NCI-H1930 (cell line): ENCODE measurements around the gene PRELP.

Experiments used
- DNase-seq, 2 experiments: peaks; one replicate each; lab custom pipeline; 2025; lab: John Stamatoyannopoulos, UW

Gene PRELP

DNA sequence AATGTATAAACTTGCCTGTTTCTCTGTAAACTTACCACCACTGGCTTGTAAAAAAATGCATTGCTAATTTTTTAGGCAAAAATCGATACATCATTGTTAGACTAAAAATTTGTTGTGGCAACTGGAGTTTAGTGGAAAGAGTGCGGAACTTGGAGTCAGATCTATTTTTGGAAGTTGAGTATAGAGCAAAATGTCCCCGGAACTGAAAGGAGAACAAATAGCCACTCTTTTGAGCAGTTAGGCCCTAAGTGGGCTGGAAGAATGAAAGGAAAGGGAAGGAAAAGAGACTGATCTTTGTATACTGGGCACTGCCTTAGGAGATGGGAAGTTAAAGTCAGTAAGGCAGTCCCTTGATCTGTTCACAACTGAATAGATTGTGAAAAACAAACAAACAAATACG, 48.5 kb downstream of the PRELP start:
- no peak for DNase-seq

- DNase-seq = no peak
Observed at GRCh38 chr1:203524824-203525223, 49.2 kb downstream of the PRELP start.

GRCh38 chr1:203525685-203526084, 50.1 kb downstream of the PRELP start:
- no peak for DNase-seq

GRCh38 chr1:203526130-203526529, 50.5 kb downstream of the PRELP start:
- no peak for DNase-seq

DNA sequence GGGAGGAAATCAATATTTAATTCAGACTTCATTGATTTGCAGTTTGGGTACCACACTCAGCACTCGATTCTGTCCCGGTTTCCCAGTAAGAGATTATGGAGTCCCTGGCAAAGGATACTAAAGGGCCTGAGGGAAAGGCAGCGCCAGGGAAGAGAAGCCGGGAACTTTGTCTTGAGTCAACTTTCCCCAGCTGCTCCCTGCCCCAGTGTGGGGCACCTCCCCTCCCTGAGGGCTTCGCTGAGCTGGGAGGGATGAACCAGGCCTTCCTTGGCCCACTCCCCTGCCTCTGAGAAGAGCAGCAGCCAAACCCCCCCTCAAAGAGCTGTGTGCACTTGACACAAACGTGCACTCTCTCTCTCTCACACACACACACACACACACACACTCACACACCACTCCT, 51.0 kb downstream of the PRELP start:
- DNase-seq = no peak

- DNase-seq = no peak
Observed at GRCh38 chr1:203527013-203527412, 51.4 kb downstream of the PRELP start.

GRCh38 chr1:203528063-203528462, 52.5 kb downstream of the PRELP start:
- DNase-seq = no peak

GRCh38 chr1:203528976-203529835, 53.6 kb downstream of the PRELP start:
- no peak for DNase-seq

DNA sequence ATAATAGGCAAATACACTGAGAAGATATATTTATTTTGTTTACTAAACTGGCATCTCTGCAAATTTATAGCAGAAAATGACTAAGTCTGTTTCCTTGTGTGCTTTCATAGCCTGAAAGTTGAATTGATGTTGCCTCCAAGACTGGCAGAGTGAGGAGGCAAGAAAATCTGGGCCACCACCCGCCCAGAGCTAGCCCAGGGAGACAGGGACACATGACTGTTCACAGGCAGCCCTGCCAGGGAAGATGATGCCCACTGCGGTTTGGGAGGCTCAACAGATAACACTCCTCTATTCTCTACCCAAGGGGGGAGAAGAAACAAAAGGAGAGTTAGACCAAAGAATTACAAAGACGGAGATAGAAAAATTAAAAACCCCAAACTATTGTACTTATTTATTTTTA, 55.5 kb downstream of the PRELP start:
- DNase-seq = no peak

GRCh38 chr1:203534012-203534411, 58.4 kb downstream of the PRELP start:
- no peak for DNase-seq

GRCh38 chr1:203534526-203534925, 58.9 kb downstream of the PRELP start:
- no peak for DNase-seq

DNA sequence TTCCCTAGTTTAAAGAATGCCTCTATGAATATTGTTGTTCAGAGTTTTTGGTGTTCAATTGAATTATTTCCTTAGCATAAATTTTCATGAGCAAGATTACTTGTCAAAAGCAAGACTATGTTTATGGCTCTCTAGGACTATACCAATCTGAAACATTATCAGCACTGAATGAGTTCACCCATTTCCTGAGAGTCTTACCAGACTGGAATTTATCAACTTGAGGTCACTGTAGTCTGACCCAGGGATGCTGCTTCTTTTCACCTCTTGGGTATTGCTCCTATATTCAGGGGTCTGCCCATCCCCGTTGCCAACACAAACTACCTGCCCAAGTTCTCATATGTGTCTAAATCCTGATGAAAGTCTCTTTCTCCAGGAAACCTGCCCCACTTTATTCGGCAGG, 61.0 kb downstream of the PRELP start:
- DNase-seq = no peak

DNA sequence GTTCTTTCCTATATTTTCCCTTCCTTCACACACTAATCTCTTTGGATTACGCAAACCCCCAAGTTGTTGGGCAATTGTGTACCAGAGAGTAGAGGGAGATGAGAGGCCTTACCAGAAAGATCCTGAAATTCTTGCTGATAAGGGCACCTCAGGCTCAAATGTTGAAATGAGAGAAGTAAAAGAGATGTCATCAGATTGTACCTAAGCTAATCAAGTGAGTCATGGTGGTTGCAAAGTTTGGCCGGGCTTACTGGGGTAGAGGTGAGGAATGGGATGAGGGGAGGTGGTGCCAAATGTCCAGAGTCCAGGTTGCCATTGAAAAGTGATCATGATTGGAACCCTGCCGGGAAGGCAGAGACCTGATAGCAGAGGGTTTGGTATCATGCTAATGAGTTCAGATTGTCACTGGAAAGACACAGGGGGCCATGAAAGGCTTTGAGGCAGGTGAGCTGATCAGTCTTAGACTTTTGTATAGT, 61.4 kb downstream of the PRELP start:
- DNase-seq = no peak

DNA sequence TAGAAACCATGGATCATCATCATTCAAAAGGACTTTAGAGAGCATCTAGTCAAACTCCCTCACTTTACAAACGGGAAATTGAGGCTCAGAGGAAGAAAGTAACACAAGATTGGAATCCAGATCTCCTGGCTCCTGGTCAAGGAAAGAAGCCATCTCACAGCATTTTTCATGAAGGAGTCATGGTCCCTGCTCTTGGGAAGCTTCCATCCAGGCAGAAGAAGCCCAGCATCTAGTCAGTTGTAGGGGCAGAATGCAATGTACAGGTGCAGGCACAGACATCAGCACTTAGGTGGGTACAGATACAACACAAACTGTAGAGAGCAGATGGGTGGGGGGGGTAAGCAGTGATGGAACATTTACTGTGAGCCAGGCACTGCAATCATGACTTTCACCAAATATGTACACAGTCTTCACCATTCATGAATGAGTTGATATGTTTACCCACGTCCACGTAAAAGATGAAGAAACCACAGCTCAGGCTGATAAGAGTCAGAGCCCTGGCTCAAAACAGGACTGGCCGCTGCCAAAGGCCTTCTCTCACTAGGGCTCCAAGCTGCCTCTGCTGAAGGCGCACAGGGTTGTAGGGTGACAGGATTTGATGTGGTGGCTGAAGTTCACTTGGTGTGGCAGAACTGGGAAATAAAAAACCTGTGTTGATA, 62.3 kb downstream of the PRELP start:
- no peak for DNase-seq

DNA sequence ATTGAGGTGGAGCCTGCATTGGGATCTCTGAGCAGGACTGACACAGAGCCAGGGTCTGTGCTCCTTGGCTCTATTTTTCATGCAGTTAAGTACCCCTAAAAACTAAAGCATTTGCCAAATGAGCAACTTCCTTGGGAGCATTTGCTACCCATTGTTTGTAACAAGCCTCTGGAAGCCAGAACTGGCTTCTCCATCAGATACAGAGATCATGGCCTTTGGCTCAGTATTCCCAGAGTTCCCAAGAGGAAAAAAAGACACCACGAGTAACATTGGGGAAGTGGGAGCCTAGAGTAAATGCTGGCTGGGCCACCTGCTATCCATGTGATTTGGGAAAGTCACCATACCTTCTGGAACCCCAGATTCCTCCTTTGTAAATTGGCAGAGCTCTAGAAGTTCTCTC, 63.1 kb downstream of the PRELP start:
- no peak for DNase-seq

DNA sequence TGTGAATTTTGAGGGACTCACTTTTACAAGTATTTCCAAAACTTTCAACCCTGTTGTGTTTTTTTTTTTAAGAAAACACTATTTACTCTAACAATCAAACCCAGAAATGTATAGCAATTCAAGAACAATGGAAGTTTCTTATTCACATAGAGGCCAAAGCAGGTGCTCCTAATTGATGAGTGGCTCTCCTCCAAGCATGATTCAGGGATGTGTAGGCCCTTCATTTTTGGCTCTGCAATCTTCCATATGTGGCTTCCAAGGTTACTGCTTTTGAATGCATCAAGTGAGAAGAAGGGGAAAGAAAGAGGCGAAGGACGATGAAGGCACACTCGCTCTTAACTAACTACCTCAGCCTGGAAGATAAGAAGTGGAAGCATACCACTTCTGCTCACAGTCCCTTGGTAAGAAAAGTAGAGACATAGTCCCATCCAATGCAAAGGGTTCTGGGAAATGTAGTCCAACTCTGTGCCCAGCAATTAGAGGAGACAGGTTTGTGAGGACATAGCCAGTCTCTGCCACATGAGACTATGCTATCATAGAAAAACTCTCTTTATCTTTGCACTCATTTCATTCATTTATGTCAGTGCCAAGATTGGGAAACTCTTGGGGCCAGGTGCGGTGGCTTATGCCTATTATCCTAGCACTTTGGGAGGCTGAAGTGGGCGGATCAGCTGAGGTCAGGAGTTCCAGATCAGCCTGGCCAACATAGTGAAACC, 64.4 kb downstream of the PRELP start:
- DNase-seq = no peak
